HL-60/S4 treated with phorbol 12-myristate 13-acetate at 8.2 ng/mL for 4 days and 3 days (cell line): Measurements from ENCODE around the gene SV2C.
"Not testable (repeated sequence)": the region's sequence is repeated elsewhere in the genome, so short reads cannot be mapped to it uniquely, and the experiment has no call there.

Experiments
- in situ Hi-C: fragments of 300-500 bp; cut with MboI; formaldehyde crosslinking; loops from 2 replicates; pipeline ENCODE4 v1.15.0; 2022; ENCODE audit warnings: low sequenced_read_pairs

The SV2C gene

DNA sequence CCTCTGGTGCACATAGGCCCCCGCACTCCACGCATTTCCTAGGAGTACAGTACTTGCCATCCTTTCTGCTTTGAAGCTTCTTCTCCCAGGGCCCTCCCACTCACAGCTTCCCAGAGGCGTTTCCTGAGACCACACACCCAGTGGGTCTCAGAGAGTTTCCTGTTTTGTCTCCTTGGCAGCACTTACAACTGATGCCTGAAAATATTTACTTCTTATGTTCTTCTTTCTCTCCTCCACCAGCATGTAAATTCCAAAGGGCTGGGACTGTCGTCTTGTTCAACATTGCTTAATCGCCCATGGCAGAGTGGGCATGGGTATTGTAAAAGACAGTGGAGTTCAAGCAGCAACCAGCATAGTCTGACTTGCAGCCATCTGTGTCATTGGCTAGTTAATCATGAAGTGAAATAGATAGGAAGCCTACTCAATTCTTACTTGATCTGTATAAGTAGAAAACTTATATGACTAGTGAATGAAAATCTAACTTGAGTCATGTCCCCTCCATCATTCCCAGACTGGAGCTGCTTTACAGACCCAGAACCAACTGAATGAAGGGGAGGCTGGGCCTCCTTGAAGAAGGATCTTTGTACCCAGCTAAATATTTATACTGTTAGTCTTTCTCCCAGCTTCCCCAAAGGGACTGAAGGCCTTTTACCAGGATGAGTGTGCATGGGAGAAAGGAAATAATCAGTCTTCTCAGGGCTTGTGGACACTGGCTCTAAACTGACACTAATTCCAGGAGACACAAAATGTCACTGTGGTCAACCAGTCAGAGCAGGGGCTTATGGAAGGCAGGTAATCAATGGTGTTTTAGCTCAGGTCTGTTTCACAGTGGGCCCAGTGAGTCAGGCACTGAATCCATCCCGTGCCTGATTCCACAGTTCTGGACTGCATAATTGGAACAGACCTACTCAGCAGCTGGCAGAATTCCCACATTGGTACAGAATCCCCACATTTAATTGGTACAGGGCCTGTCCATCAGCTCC lies 116.4 kb downstream of the SV2C start:
- in situ Hi-C loops, result no loop called here

DNA sequence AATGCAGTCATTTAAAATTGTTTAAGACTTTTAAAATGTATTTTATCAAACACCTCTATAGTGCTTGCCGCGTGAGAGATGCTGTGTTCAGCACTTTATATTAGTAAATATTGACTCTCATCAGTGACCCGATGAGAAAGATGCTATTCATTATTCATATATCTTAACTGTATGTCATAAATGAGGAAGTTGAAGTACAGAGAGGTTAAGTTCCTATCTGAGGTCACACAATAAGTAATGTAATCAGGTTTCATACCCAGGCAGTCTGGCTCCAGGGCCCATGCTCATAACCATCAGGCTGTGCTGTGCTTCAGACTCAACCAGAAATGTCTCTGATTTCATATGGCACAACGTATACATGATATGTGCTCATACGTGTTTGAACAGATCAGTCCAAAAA lies 119.0 kb downstream of the SV2C start:
- in situ Hi-C loops, result no loop called here

- in situ Hi-C loops, result no loop called here
These were observed 121.0 kb downstream of the SV2C start for GRCh38 chr5:76204191-76204590.

GRCh38 chr5:76204713-76205112 lies 121.5 kb downstream of the SV2C start:
- in situ Hi-C loops, result no loop called here

GRCh38 chr5:76207120-76207519 lies 123.9 kb downstream of the SV2C start:
- in situ Hi-C loops, result no loop called here

GRCh38 chr5:76209297-76209696 lies 126.1 kb downstream of the SV2C start:
- in situ Hi-C loops, result no loop called here

- in situ Hi-C loops, result no loop called here
These were observed 127.8 kb downstream of the SV2C start for GRCh38 chr5:76210946-76211345.

GRCh38 chr5:76213858-76214257 lies 130.7 kb downstream of the SV2C start:
- in situ Hi-C loops, result no loop called here

- in situ Hi-C loops, result no loop called here
These were observed 133.6 kb downstream of the SV2C start for GRCh38 chr5:76216748-76217147.

- in situ Hi-C loops, result no loop called here
These were observed 136.5 kb downstream of the SV2C start for GRCh38 chr5:76219636-76220035.

- in situ Hi-C loops, result no loop called here
These were observed 138.1 kb downstream of the SV2C start for GRCh38 chr5:76221311-76221710.

DNA sequence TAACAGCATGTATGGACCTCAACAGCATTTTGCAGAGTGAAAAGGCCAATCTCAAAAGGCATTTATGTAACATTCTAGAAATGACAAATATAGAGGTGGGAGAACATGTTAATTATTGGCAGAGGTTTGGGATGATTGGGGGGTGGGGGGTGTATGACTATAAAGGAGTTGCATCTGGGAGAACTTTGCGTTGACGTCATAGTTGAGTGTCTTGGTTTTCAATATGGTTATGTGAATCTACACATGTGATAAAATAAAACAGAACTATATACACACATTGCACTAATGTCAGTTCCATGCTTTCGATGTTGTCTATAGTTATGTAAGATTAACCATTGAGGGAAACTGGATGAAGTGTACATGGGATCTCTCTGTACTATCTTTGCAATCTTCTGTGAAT lies 139.1 kb downstream of the SV2C start:
- in situ Hi-C loops, result no loop called here

- in situ Hi-C loops, result no loop called here
These were observed 140.5 kb downstream of the SV2C start for GRCh38 chr5:76223696-76224095.

DNA sequence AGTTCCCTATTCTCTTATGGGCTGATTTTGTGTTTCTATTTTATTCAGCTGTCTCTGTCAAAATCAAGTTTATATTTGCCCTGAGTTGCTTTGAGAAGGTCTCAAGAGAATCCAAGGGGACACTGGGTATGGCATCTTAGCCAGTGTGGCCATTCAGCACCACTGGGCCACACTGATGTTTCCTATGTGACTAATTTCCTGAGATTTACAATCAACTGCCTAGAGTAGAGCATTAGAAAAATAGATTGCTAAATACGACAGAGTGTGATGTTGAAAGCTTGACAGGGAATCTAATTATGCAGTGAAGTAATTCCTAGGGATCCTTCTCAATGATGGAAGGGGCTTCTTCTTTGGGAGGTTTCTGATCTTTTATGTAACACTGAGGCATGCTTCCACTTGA lies 141.7 kb downstream of the SV2C start:
- in situ Hi-C loops, result no loop called here

DNA sequence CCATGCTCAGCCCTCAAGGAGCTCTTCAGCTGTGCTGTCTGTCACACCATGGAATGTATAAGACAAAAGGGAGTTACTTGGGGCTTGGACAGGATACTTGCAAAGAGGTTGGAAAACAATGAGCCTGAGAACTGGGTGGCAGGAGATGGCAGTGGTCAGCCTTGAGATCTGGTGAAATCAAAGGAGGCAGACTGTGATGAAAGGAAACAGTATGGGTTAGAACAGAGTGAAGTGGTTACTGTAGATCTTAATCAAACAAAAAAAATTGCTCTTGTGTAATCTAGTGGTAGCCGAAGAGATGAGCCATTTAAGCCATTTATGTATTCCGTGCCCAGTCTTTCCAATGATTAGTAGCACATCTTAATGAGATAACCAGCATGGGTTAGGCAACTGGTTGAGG lies 142.2 kb downstream of the SV2C start:
- in situ Hi-C loops, result no loop called here

DNA sequence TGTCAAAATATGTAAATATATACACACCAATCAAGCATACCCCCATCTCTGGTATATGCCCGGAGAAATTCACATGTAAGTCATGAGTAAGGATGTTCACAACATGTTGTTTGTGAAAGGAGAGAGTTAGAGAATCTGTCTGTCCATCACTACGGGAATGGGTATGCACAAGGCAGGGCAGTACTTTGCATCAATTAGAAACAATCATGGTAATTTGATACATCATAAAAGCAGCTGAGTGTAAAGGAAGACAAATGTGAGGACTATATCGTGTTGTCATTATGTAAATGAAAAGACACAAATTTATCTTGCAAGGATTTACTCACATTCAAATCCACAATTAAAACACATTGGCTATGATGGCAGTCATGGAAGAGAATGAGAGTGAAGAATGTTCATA lies 146.7 kb downstream of the SV2C start:
- in situ Hi-C loops, result no loop called here

- in situ Hi-C loops, result no loop called here
These were observed 147.6 kb downstream of the SV2C start for GRCh38 chr5:76230711-76231285.

- in situ Hi-C loops, result no loop called here
These were observed 151.5 kb downstream of the SV2C start for GRCh38 chr5:76234665-76235064.

DNA sequence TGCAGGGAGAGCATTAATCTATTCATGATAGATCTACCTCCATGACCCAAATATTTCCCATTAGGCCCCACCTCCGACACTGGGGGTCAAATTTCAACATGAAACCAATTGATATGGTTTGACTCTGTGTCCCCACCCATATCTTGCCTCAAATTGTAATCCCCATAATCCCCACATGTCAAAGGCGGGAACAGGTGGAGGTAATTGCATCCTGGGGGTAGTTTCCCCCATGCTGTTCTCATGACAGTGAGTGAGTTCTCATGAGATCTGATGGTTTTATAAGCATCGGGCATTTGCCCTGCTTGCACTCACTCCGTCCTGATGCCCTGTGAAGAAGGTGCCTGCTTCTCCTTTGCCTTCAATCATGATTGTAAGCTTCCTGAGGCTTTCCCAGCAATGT lies 153.5 kb downstream of the SV2C start:
- in situ Hi-C loops, result no loop called here

- in situ Hi-C loops, result no loop called here
These were observed 157.2 kb downstream of the SV2C start for GRCh38 chr5:76240336-76240735.

- in situ Hi-C loops, result not testable (repeated sequence)
These were observed 159.0 kb downstream of the SV2C start for GRCh38 chr5:76242155-76242554.

DNA sequence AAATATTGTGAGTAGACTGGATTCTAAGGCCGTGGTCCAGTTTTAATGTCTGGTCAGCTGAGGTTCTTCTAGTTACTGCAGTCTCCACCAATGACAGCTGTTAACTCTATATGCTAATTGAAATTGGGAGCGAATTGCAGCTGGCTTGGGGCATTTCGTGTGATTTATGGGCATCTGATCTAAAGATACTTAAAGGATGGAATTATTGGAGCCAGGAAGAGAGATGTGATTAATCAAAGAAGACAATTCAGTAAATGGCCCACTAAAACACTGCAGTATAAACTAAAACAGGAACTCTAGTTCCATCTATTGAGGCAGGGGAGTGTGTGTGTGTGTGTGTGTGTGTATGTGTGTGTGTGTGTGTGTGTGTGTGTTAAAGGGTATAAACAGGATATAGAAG lies 162.4 kb downstream of the SV2C start:
- in situ Hi-C loops, result no loop called here
